Left lung (tissue), 10 donors: Measurements from ENCODE around the gene PRMT5. TPM values are rescaled to one million over a fixed set of nuclear protein-coding genes. Genes with fewer than 3 reads are reported as not detected.

Source experiments
- ATAC-seq: fragments of 200-7000 bp; cut with Tn5 transposase; one replicate; pipeline ENCODE4 v1.9.1; 2020; ENCODE audit warnings: moderate library complexity
- DNase-seq, 4 donors: peaks; one replicate each; pipeline ENCODE4 v3.0.0-alpha.2; 2013 to 2020
- H3K27ac ChIP-seq, 2 donors: fragments of 200-600 bp; sonication (generic) in 1 of 2; one replicate each; pipeline versions ENCODE4 v1.5.0 to v1.8.0; 2020 to 2021
- H3K27me3 ChIP-seq, 2 donors: fragments of 200-600 bp; sonication (generic) in 1 of 2; one replicate each; pipeline versions ENCODE4 v1.5.0 to v1.8.0; 2020 to 2021
- H3K36me3 ChIP-seq, 2 donors: fragments of 200-600 bp; sonication (generic) in 1 of 2; one replicate each; pipeline versions ENCODE4 v1.5.0 to v1.8.0; 2020 to 2021
- H3K4me1 ChIP-seq, 2 donors: fragments of 200-600 bp; one replicate each; pipeline ENCODE4 v1.8.0; 2021
- H3K4me3 ChIP-seq, 2 donors: fragments of 200-600 bp; sonication (generic) in 1 of 2; one replicate each; pipeline versions ENCODE4 v1.5.0 to v1.8.0; 2020 to 2021; ENCODE audit warnings: mild to moderate bottlenecking in 1 of 2
- H3K9me3 ChIP-seq, 2 donors: fragments of 200-600 bp; sonication (generic) in 1 of 2; one replicate each; pipeline versions ENCODE4 v1.5.0 to v1.8.0; 2020 to 2021
- CTCF ChIP-seq, 2 donors: fragments of 200-600 bp; sonication (generic) in 1 of 2; IDR thresholded peaks; one replicate each; pipeline versions ENCODE4 v1.5.0 to v1.8.0; 2021; ENCODE audit warnings: antibody characterized with exemption in 2 of 2
- intact Hi-C, 2 donors: fragments of 100-400 bp; cut with DNase I; formaldehyde crosslinking; loops; one replicate each; pipeline versions ENCODE4 v1.11.2 to v1.14.2; 2022
- polyA plus RNA-seq, 6 donors: library from polyadenylated mRNA; unstranded; fragments of 120-200 nt; gene quantifications; one replicate each; pipeline ENCODE4 v1.2.1, GENCODE V29; 2013; ENCODE audit not compliant: insufficient read length in 6 of 6
- total RNA-seq, 2 donors: library from RNA; stranded (reverse); fragmentation: NEBNext Ultra II Directional; extraction: Animal tissue kit (Norgen Biotek cat#: 25700); gene quantifications; one replicate each; pipeline ENCODE4 v1.2.1, GENCODE V29; 2021
- donor health status: DM: no; HTN: yes; CAD: no.
- donor health status: DM: no; HTN: no; CAD: no.

Gene PRMT5
- total and polyA plus RNA-seq, 8 donors, result 48.7 to 143 (median 129) TPM

- H3K27ac ChIP-seq, result peak within 1 kb of the TSS; percentile 97 to 100
- DNase-seq (peak; percentile 89 to 99 (median 94)), ATAC-seq (peak; percentile 95)
- H3K4me1 ChIP-seq, result peaks cover 8 to 37% of the 10 kb centered on the region in 2 donors
- peaks cover 0 to 33% of the 10 kb centered on the region in 2 donors for H3K36me3 ChIP-seq
- peak within 1 kb of the TSS; percentile 97 to 98 for H3K4me3 ChIP-seq
- peak in 1 of 2 donors; percentile 11 for TF ChIP-seq CTCF (IDR thresholded peaks at IDR 0.05)
- intact Hi-C loops, result no loop called here
- no peaks in the 10 kb centered on the region for H3K9me3 ChIP-seq
- no peaks in the 10 kb centered on the region for H3K27me3 ChIP-seq
Measured at GRCh38 chr14:22871224-22872032, 57.7 kb downstream of the PRMT5 start, which contains the start of gene LRP10. TSS of gene LRP10 (plus strand) at chr14:22871740. CDS start at chr14:22872304, 564 bp downstream.

DNA sequence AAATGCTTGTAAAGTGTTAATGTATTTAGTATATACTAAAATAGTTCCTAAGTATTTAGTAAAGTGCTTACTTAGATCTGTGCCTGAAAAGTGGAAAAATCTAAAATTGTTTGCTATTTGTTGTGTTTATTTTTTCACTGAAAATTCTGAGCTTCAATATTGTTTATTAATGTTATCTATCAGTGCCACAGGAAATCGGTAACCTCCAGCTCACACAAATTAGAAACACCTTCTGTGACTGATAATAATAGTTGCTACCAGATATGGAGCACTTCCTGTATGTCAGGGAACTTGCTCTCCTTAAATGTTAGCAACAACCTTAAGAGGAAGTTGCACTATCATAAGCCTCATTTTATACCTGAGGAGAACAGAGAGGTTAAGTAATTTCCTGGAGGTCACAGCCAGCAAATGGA, 58.4 kb downstream of the PRMT5 start:
- Histone ChIP-seq H3K4me3 (peak overlapping the region in 1 of 2 donors; percentile 98), H3K27me3 (no peaks in the 10 kb centered on the region), H3K27ac (peak overlapping the region; percentile 97 to 100), H3K9me3 (no peaks in the 10 kb centered on the region), H3K4me1 (peaks cover 8 to 37% of the 10 kb centered on the region in 2 donors), H3K36me3 (peaks cover 0 to 27% of the 10 kb centered on the region in 2 donors)
- intact Hi-C loops, result no loop called here
- ATAC-seq, result no peak
- no peak for TF ChIP-seq CTCF (IDR thresholded peaks at IDR 0.05)
- DNase-seq, result no peak

Other genes with a start within 250 kb of the PRMT5 start
- gene OXA1L, start 162.7 kb downstream of the PRMT5 start, total RNA-seq, result 10 to 100 TPM; 92.5 to 95.6 TPM
- gene OXA1L, start 162.7 kb downstream of the PRMT5 start, polyA plus RNA-seq, result 100 to 1,000 TPM; 134 to 153 (median 146) TPM
- gene SLC7A7, start 113.9 kb downstream of the PRMT5 start, total RNA-seq, result 10 to 100 TPM; 41.2 to 67.6 TPM
- 10 to 100 TPM in 3 of 6 donors, 1 to 10 TPM in 3; 9.6 to 11.2 (median 9.9) TPM for gene SLC7A7, start 113.9 kb downstream of the PRMT5 start, polyA plus RNA-seq
- 10 to 100 TPM; 72.3 to 84.7 TPM for gene MRPL52, start 99.5 kb downstream of the PRMT5 start, total RNA-seq
- 10 to 100 TPM; 57.0 to 86.9 (median 68.4) TPM for gene MRPL52, start 99.5 kb downstream of the PRMT5 start, polyA plus RNA-seq
- gene MMP14, start 92.8 kb downstream of the PRMT5 start, total RNA-seq, result 100 to 1,000 TPM; 201 to 225 TPM
- 100 to 1,000 TPM; 169 to 211 (median 183) TPM for gene MMP14, start 92.8 kb downstream of the PRMT5 start, polyA plus RNA-seq
- gene LRP10, start 57.6 kb downstream of the PRMT5 start, total RNA-seq, result 100 to 1,000 TPM; 141 to 147 TPM
- gene LRP10, start 57.6 kb downstream of the PRMT5 start, polyA plus RNA-seq, result 10 to 100 TPM; 49.3 to 60.4 (median 57.7) TPM
- gene REM2, start 46.2 kb downstream of the PRMT5 start, total RNA-seq, result under 1 TPM; 0.29 to 0.73 TPM
- 1 to 10 TPM in 1 of 6 donors, under 1 TPM in 5; 0.56 to 1.3 (median 0.87) TPM for gene REM2, start 46.2 kb downstream of the PRMT5 start, polyA plus RNA-seq
- 10 to 100 TPM; 64.9 to 81.8 TPM for gene RBM23, start 10.2 kb downstream of the PRMT5 start, total RNA-seq
- gene RBM23, start 10.2 kb downstream of the PRMT5 start, polyA plus RNA-seq, result 100 to 1,000 TPM in 5 of 6 donors, 10 to 100 TPM in 1; 96.3 to 133 (median 115) TPM
- 10 to 100 TPM; 47.6 to 51.4 TPM for gene HAUS4, start 27.7 kb upstream of the PRMT5 start, total RNA-seq
- gene HAUS4, start 27.7 kb upstream of the PRMT5 start, polyA plus RNA-seq, result 10 to 100 TPM; 60.1 to 82.6 (median 71.2) TPM
- 10 to 100 TPM; 37.9 to 39.5 TPM for gene AJUBA, start 53.2 kb upstream of the PRMT5 start, total RNA-seq
- 10 to 100 TPM; 38.2 to 51.9 (median 41.9) TPM for gene AJUBA, start 53.2 kb upstream of the PRMT5 start, polyA plus RNA-seq
- 1 to 10 TPM; 8.3 TPM for gene C14orf93, start 80.8 kb upstream of the PRMT5 start, total RNA-seq
- gene C14orf93, start 80.8 kb upstream of the PRMT5 start, polyA plus RNA-seq, result 10 to 100 TPM; 21.2 to 24.0 (median 21.6) TPM
- 100 to 1,000 TPM; 114 to 140 TPM for gene PSMB5, start 105.5 kb upstream of the PRMT5 start, total RNA-seq
- gene PSMB5, start 105.5 kb upstream of the PRMT5 start, polyA plus RNA-seq, result 100 to 1,000 TPM; 174 to 199 (median 181) TPM
- gene PSMB11, start 112.8 kb upstream of the PRMT5 start, total RNA-seq, result not detected
- not detected for gene PSMB11, start 112.8 kb upstream of the PRMT5 start, polyA plus RNA-seq
- 1 to 10 TPM; 6.1 to 9.2 TPM for gene CDH24, start 128.1 kb upstream of the PRMT5 start, total RNA-seq
- 10 to 100 TPM; 11.0 to 14.8 (median 11.8) TPM for gene CDH24, start 128.1 kb upstream of the PRMT5 start, polyA plus RNA-seq
- 100 to 1,000 TPM; 137 to 159 TPM for gene ACIN1, start 165.8 kb upstream of the PRMT5 start, total RNA-seq
- gene ACIN1, start 165.8 kb upstream of the PRMT5 start, polyA plus RNA-seq, result 100 to 1,000 TPM; 283 to 380 (median 336) TPM
- gene C14orf119, start 166.1 kb upstream of the PRMT5 start, total RNA-seq, result 10 to 100 TPM; 52.6 to 67.6 TPM
- gene C14orf119, start 166.1 kb upstream of the PRMT5 start, polyA plus RNA-seq, result 10 to 100 TPM; 57.9 to 65.3 (median 63.5) TPM
- not detected for gene CIROP, start 175.6 kb upstream of the PRMT5 start, total RNA-seq
- under 1 TPM in 2 of 6 donors, not detected in 4; 0.06 to 0.08 TPM for gene CIROP, start 175.6 kb upstream of the PRMT5 start, polyA plus RNA-seq
- gene CEBPE, start 189.9 kb upstream of the PRMT5 start, total RNA-seq, result 1 to 10 TPM in 1 of 2 donors, under 1 TPM in 1; 0.26 to 1.0 TPM
- gene CEBPE, start 189.9 kb upstream of the PRMT5 start, polyA plus RNA-seq, result under 1 TPM in 4 of 6 donors, not detected in 2; 0.14 to 0.26 (median 0.18) TPM